ENCODE data around the gene INCENP.
"Not testable (repeated sequence)": the region's sequence is repeated elsewhere in the genome, so short reads cannot be mapped to it uniquely, and the experiment has no call there.

The INCENP gene

GRCh38 chr11:62123669-62124185, at the start of gene INCENP:
INCENP (plus strand) TSS chr11:62124011; CDS start chr11:62128162, 4,151 bp downstream.
- DNase-seq: peak; percentile 91 to 95

- DNase-seq: no peak
Observed at GRCh38 chr11:62075438-62075837, 48.4 kb upstream of the INCENP start.

GRCh38 chr11:62077132-62077531, 46.7 kb upstream of the INCENP start:
- no peak for DNase-seq

- peak; percentile 84 to 88 for DNase-seq
Observed at GRCh38 chr11:62081378-62082291, 42.2 kb upstream of the INCENP start.

GRCh38 chr11:62082292-62082657, 41.5 kb upstream of the INCENP start:
- DNase-seq: no peak

- not testable (repeated sequence) for DNase-seq
Observed at GRCh38 chr11:62084801-62085200, 39.0 kb upstream of the INCENP start.

GRCh38 chr11:62087694-62088093, 36.1 kb upstream of the INCENP start:
- DNase-seq: no peak

- no peak for DNase-seq
Observed at GRCh38 chr11:62088331-62088933, 35.4 kb upstream of the INCENP start.

- no peak for DNase-seq
Observed at GRCh38 chr11:62103141-62103540, 20.7 kb upstream of the INCENP start.

- no peak for DNase-seq
Observed at GRCh38 chr11:62103986-62104385, 19.8 kb upstream of the INCENP start.

- no peak for DNase-seq
Observed at GRCh38 chr11:62104816-62105653, 18.8 kb upstream of the INCENP start.

- DNase-seq: no peak
Observed at GRCh38 chr11:62105667-62106191, 18.1 kb upstream of the INCENP start.

GRCh38 chr11:62108017-62108750, 15.6 kb upstream of the INCENP start:
- peak; percentile 20 to 21 for DNase-seq

GRCh38 chr11:62108971-62109404, 14.8 kb upstream of the INCENP start:
- no peak for DNase-seq

- no peak for DNase-seq
Observed at GRCh38 chr11:62115085-62115694, 8.6 kb upstream of the INCENP start.

- DNase-seq: no peak
Observed at GRCh38 chr11:62116451-62116850, 7.4 kb upstream of the INCENP start.

GRCh38 chr11:62119569-62119968, 4.2 kb upstream of the INCENP start:
- no peak for DNase-seq

GRCh38 chr11:62120001-62120400, 3.8 kb upstream of the INCENP start:
- no peak for DNase-seq

- DNase-seq: no peak
Observed at GRCh38 chr11:62120431-62120830, 3.4 kb upstream of the INCENP start.

GRCh38 chr11:62122076-62122475, 1.7 kb upstream of the INCENP start:
- DNase-seq: no peak
